Fibroblast of gingiva (primary cell): ENCODE measurements around the gene IL17RB.

Experiments
- DNase-seq: peaks from one replicate; pipeline ENCODE4 v3.0.0-alpha.2; 2011; ENCODE audit warnings: low read depth

IL17RB gene

GRCh38 chr3:53846134-53846850, at the start of gene IL17RB, which contains the start of gene CHDH:
TSS of gene IL17RB (plus strand) at chr3:53846568. CDS start at chr3:53846589, 21 bp downstream.
TSS of gene CHDH (minus strand) at chr3:53846419. CDS start at chr3:53824008, 22,411 bp downstream.
- DNase-seq: no peak

GRCh38 chr3:53798144-53798543, 48.2 kb upstream of the IL17RB start:
- DNase-seq: no peak

- DNase-seq: no peak
Measured at GRCh38 chr3:53799338-53799865, 47.0 kb upstream of the IL17RB start.

GRCh38 chr3:53800041-53800906, 46.1 kb upstream of the IL17RB start:
- DNase-seq: no peak

GRCh38 chr3:53801319-53801718, 45.0 kb upstream of the IL17RB start:
- DNase-seq: no peak

- DNase-seq: no peak
Measured at GRCh38 chr3:53802256-53802880, 44.0 kb upstream of the IL17RB start.

GRCh38 chr3:53803124-53803815, 43.1 kb upstream of the IL17RB start:
- no peak for DNase-seq

- DNase-seq: no peak
Measured at GRCh38 chr3:53803816-53804695, 42.3 kb upstream of the IL17RB start.

- peak; percentile 47 for DNase-seq
Measured at GRCh38 chr3:53804697-53805462, 41.5 kb upstream of the IL17RB start.

GRCh38 chr3:53805463-53806159, 40.8 kb upstream of the IL17RB start:
- no peak for DNase-seq

- DNase-seq: peak; percentile 45
Measured at GRCh38 chr3:53806182-53807116, 39.9 kb upstream of the IL17RB start.

- no peak for DNase-seq
Measured at GRCh38 chr3:53807117-53807810, 39.1 kb upstream of the IL17RB start.

GRCh38 chr3:53808496-53808895, 37.9 kb upstream of the IL17RB start:
- DNase-seq: no peak

GRCh38 chr3:53809267-53809666, 37.1 kb upstream of the IL17RB start:
- no peak for DNase-seq

- no peak for DNase-seq
Measured at GRCh38 chr3:53809764-53810400, 36.5 kb upstream of the IL17RB start.

GRCh38 chr3:53811143-53811927, 35.0 kb upstream of the IL17RB start:
- DNase-seq: no peak
